Ecto neural progenitor cell (in vitro differentiated cells): ENCODE measurements around the gene SYNDIG1.
A peak's percentile ranks its signal among the peaks of the same experiment; 100 is the strongest.

Experiments
- DNase-seq: peaks from one replicate; pipeline ENCODE4 v3.0.0-alpha.2; 2018; ENCODE audit warnings: low spot score

The SYNDIG1 gene

DNA sequence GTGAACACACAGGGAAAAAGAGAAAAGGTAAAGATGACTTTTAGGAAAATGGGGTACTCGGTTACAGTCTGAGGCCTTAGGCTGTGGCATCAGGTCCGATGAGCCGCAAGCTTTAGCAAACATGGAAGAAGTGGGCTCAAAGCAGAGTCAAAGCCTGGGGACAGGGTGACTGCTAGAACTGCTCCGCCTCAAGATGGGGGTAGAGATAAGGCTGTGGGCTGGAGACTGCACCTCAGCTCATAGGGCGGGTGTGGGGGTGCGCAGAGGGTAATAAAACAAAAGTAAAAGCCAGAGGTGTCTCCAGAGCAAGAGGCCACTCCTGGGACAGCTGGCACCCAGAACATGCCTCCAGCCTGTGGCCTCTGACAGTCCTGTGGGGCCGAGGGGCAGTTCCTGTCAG is 21.3 kb upstream of the SYNDIG1 start:
- DNase-seq = no peak

- no peak for DNase-seq
Observed at GRCh38 chr20:24449026-24449720, 20.3 kb upstream of the SYNDIG1 start.

- DNase-seq = no peak
Observed at GRCh38 chr20:24450177-24450576, 19.3 kb upstream of the SYNDIG1 start.

GRCh38 chr20:24450624-24451376 is 18.6 kb upstream of the SYNDIG1 start:
- no peak for DNase-seq

GRCh38 chr20:24451428-24451827 is 18.0 kb upstream of the SYNDIG1 start:
- DNase-seq = no peak

DNA sequence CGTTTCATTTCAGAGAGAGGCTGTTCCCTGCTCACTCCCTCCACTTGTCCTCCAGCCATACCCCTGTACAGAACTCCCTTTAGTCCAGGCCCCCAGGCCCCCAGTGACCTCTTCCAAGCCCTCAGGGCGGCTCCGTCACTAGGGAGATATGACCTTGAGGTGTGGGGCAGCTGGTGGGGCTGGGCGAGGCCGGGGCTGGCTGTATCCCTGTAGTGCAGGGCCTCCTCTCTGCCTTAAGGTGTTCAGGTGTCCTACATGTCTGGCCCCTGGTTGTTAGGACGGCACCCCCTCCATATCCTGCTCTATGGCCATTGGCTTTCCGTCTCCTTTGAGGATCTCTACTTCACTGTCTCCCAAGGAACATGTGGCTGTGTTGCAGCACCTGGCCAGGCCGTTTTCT is 17.4 kb upstream of the SYNDIG1 start:
- DNase-seq = no peak

- DNase-seq = no peak
Observed at GRCh38 chr20:24452498-24453127, 16.8 kb upstream of the SYNDIG1 start.

DNA sequence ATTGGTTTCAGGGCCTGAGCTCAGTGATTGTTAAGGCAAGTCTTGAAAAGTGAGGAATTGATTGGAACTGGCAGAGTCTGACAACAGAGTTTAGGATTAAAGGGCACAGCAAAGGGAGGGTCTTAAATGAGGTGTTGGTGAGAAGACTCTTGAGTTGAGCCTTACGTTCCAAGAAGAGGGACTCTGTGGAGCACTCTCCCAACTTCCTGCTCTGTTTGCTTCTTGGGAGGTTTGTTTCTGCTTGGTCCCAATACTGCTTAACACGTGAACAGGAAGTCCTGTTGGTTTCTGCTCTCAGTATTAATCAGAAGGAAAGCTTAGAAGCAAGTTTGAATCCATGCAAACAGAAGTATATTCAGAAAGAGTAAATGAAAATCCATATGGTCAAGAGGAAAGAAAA is 15.6 kb upstream of the SYNDIG1 start:
- no peak for DNase-seq

- DNase-seq = no peak
Observed at GRCh38 chr20:24455081-24455480, 14.3 kb upstream of the SYNDIG1 start.

DNA sequence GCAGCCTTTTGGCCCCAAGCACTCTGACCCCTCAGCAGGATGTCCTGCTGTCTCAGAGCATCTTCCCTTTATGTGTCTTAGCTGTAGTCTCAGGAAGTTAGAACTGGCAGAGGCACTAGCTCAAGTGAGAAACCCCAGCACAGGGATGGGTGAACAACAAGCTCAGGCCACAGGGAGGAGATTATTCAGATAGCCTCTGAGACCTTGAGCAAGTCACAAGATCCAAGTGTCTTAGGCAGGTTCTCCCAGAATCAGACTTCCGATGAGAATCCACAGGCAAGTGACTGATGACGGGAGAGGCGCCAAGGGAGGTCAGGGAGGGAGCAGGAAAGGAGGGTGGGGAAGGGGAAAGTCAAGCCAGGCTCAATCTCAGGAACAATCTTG is 13.0 kb upstream of the SYNDIG1 start:
- no peak for DNase-seq

GRCh38 chr20:24458436-24458835 is 11.0 kb upstream of the SYNDIG1 start:
- DNase-seq = no peak

- no peak for DNase-seq
Observed at GRCh38 chr20:24459733-24460132, 9.7 kb upstream of the SYNDIG1 start.

GRCh38 chr20:24460712-24461111 is 8.7 kb upstream of the SYNDIG1 start:
- DNase-seq = no peak

DNA sequence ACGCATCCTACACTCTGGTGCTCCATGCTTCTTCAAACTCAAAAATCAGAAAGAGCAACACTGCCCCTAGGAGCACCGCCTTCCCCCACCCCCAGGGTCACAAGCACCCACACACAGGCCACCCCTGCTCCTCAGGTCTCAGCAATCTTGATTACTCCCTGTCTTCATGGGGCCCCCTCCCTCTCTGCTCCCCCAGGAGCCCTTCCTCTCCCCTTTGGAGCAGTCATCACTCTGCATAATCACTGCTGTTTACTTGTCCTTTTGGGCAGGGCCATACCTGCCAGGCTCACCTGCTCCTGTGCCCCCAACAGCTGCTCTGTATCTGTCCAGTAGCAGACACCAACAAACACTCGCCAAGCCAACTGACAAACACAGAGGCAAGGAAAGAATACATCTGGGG is 7.6 kb upstream of the SYNDIG1 start:
- DNase-seq = no peak

DNA sequence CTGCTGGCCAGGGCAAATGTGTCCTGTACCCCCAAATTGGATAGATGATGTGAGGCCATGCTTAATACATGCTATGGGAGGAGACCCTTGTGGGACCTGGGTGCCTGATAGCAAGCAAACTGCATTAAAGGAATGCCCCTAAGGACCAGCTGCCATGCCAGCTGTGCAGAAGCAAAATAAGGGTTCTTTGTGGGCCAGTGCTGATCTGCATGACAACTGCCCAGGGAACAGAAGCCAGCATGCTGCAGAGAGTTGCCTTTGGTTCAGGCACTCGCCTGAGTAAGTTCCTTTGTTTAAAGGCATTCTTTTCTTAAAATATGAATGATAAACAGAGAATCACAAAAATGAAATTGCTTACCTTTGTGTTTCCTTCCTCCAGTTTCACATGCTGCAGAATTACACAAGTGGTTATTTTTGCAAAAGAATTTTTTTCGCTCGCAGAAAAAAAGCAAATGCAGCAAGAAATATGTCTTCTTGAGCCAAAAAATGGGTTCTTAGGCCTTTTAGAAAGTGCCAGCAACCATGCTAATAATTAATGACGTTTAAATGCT is 6.9 kb upstream of the SYNDIG1 start:
- no peak for DNase-seq

DNA sequence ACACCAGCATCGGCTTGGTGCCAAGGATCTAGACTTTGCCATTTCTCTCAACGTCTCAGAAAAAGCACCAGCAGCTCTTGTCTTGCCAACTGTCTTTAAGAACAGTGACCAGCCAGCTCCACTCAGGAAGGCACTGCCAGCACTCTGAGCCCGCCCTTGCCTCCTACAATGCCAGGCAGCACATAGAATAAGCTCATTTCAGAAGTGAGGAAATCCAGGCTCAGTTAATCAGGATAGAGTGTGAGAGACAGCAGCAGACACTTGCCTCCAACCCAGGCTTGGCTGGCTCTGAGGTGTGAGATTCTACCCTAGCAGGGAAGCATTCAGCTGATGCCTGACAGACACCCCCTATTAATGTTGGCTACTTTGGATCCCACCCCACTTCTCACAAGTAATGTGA is 4.3 kb upstream of the SYNDIG1 start:
- DNase-seq = no peak

- no peak for DNase-seq
Observed at GRCh38 chr20:24465730-24466129, 3.7 kb upstream of the SYNDIG1 start.

DNA sequence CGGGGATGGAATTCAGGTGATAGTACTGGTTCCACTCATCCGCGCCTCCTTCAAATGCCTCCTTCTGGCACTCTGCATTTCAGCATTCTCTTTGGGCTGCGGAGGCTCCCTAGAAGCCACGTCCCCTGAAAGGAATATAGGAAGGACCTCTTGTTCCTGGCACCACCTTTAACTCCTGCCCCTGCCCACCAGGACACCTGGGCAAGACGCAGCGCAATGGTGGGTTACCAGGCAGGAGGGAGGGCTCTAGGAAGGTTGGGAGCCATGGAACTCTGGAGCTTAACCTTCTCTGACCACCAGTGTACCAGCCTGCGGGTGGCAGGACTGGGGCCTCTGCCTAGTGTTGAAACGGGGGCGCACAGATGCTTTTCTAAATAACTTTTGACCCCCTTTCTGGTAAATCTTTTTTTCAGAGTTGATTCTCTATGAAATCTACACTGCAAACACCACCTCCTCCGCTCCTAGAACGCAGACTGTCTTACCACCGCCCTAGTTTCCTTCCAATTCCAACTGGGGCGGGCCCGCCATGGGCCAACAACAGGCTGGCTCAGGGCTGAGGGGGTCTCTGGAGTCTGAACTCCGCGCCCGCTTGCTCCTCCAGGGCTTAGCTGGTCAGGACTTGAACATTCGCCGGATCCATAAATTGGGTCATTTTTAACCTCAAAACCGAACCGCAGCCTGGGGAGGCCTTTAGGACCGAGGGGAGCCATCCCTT is 871 bp upstream of the SYNDIG1 start:
- no peak for DNase-seq

GRCh38 chr20:24469894-24470745 is 691 bp downstream of the SYNDIG1 start:
- peak; percentile 77 for DNase-seq

- peak; percentile 61 for DNase-seq
Observed at GRCh38 chr20:24470746-24471582, 1.5 kb downstream of the SYNDIG1 start.
